GM18951 (cell line): ENCODE results near the gene NTM.

Experiments
- POLR2A ChIP-seq: IDR thresholded peaks from 4 replicates; pipeline ENCODE4 v1.6.1; 2011; ENCODE audit warnings: mild to moderate bottlenecking; ENCODE audit not compliant: insufficient read length, insufficient read depth; ENCODE audit errors: extremely low read depth
- in situ Hi-C: fragments of 300-500 bp; cut with MboI; formaldehyde crosslinking; loops from one replicate; pipeline ENCODE4 v1.12.0; 2022; ENCODE audit warnings: low sequenced_read_pairs, mixed read lengths, inconsistent platforms; ENCODE audit not compliant: unreplicated experiment

The NTM gene

DNA sequence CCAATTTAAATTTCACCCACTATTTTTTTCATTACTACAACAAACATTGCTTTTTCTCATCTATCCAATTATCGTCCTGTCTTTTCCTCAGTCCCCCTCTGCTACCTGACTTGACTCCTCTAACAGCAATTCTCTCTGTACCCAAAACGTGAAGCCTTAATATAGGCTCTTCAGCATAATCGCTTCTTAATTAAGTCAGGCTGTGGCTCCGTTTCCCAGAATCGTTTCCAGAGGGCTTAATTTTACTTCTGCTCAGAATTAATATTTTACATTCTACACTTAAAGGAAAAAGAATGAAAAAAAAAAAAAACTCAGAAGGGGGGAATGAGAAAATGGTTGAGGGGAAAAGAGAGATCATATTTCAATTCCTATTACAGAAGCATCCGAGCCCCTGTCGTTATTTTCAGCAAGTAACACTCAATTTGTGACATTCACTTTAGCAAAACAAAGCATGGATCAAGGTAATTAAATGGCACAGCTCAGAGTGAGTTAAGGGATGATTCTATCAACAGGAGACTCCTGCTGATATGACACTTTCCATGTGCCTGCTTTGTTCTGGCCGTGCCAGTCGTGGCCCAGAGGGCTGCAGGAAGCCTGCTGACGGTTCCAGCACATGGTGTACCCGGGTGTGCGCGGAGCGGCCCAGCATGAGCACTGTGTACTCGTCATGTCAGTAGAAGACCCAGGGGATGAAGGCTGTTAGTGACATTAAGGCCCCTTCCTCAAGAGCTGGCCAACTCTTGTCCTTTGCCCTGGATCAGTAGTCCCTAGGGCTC is 272.5 kb downstream of the NTM start:
- TF ChIP-seq POLR2A: no peak
- in situ Hi-C loops: no loop called here

GRCh38 chr11:131644204-131644795 is 273.9 kb downstream of the NTM start:
- in situ Hi-C loops: no loop called here
- no peak for TF ChIP-seq POLR2A

GRCh38 chr11:131645237-131645636 is 274.8 kb downstream of the NTM start:
- in situ Hi-C loops: no loop called here
- TF ChIP-seq POLR2A: no peak

DNA sequence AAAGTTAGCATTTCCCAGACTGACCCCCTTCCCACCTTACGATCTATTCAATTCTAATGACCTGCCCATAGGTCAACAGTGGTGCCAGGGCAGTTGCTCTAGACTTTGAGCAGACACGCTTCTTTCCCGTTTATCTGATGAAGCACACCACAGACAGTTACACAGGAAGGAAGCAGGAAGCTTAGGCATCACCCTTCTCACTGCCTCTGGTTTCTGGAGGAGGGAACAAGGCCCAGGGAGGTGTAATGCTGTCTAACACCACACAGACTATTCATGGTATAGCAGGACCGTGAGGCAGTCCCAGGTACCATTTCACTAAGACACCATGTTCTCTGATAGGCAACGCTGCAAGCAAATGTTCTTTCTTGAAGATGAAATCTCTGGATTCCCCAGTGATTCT is 279.4 kb downstream of the NTM start:
- in situ Hi-C loops: loop anchor here (25.0 kb wide), 1 partner anchor 588 kb away; no protein-coding TSS in a partner anchor

DNA sequence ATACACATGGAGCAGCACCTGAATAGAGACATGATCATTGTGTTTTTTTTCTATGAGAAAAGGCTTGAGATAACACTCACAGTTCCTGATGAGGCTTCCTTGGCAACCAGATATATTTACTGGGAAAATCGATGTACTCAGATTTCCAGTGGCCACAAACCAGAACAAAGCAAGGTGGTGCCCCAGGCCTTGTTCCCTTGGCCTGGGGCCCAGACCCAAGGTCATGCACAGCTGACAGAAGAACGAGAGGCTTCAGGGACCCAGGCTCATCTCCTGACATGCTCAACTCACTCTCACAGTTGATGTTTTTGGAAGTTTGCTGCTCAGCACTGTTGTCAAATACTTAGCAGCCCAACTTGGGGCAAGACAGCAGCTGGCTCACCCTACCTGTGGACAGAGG is 281.8 kb downstream of the NTM start:
- in situ Hi-C loops: loop anchor here (25.0 kb wide), 1 partner anchor 590 kb away; no protein-coding TSS in a partner anchor
- no peak for TF ChIP-seq POLR2A

More for the DNA sequence above, 279.4 kb downstream of the NTM start:
- TF ChIP-seq POLR2A: no peak

DNA sequence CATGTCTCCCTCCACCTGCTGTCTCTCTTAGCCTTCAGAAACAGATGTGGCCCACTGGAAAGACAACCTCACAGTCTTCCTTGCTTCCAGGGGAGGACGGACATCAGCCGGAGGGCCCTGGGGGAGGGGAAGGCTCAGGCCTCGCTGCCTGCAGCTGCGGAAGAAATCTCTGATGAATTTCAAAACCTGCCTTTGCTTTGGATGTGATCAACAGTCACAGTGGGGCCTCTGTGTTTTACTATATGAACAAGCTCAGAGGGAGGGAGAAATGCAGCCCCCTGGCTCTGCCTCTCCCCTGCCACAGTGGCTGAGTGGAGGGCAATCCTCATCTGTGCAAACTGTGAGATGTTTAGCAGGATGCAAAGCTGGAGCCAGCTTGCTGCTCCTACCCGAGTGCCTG is 282.8 kb downstream of the NTM start:
- in situ Hi-C loops: loop anchor here (25.0 kb wide), 1 partner anchor 591 kb away; no protein-coding TSS in a partner anchor
- no peak for TF ChIP-seq POLR2A

- no peak for TF ChIP-seq POLR2A
- in situ Hi-C loops: loop anchor here (25.0 kb wide), 1 partner anchor 593 kb away; no protein-coding TSS in a partner anchor
Measured at GRCh38 chr11:131654849-131655248, 284.4 kb downstream of the NTM start.

DNA sequence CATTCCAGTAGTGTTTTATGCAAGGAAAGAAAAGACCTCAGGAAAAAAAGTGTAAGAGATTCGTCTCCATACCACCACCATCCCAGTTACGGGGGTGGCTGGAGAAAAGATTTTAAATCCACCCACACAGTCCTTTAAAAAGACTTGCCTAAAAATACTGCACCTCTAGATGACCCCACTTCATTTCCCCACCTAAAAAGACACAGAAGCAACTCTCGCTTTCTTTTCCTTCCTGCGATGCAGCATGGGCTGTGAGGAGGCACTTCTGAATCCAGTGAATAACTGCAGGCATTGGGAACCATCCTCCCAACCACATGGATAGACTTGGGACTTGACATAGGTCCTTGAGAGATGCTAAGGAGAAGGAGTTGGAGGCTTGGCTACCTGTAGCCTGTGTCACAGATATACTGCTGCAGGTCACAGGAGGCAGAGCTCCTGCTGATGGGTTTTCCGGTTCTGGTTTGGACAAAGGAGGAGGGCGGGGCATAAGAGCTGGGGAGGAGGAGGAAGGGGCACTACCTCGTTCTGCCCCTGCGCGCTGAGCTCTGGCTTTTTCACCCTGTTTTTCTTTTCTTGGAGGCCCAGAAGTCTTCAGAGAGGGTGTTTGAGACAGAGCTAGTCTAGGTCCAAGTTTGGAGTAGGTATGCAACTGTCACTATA is 285.9 kb downstream of the NTM start:
- in situ Hi-C loops: loop anchor here (25.0 kb wide), 1 partner anchor 594 kb away; no protein-coding TSS in a partner anchor
- TF ChIP-seq POLR2A: no peak

DNA sequence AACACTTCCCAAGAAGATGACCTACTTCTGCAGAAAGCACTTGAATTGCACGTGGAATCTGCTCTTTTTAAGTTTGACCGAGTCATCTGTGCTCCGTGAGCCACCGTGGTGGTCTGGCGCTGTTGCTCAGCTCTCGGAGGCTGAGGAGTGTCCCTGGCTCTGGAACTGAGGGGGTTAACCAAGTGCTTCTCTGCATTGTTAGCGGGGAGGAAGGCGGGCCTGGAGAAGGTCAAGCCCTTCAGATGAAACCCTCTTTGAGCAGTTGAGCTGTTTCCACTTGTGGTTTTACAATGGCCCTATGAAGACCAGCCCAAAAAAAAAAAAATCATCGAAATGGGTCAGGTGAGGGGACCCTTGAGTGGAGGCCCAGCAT is 286.4 kb downstream of the NTM start:
- in situ Hi-C loops: loop anchor here (25.0 kb wide), 1 partner anchor 595 kb away; no protein-coding TSS in a partner anchor

DNA sequence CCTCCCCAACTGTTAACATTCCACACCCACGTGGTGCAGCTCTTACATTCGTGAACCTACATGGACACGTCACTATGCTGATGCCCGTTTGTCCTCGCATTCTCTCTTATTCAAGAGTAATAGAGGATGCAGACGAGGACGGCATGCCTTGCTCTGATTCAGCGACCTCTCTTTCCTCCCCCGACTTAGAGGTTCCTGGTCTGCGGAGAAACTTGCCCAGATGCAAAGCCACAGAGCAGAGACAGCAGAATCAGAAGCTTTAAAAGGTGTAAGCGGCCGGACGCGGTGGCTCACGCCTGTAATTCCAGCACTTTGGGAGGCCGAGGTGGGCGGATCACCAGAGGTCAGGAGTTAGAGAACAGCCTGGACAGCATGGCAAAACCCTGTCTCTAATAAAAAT is 288.0 kb downstream of the NTM start:
- in situ Hi-C loops: loop anchor here (25.0 kb wide), 1 partner anchor 596 kb away; no protein-coding TSS in a partner anchor
- TF ChIP-seq POLR2A: no peak

More for the DNA sequence above, 286.4 kb downstream of the NTM start:
- TF ChIP-seq POLR2A: no peak

DNA sequence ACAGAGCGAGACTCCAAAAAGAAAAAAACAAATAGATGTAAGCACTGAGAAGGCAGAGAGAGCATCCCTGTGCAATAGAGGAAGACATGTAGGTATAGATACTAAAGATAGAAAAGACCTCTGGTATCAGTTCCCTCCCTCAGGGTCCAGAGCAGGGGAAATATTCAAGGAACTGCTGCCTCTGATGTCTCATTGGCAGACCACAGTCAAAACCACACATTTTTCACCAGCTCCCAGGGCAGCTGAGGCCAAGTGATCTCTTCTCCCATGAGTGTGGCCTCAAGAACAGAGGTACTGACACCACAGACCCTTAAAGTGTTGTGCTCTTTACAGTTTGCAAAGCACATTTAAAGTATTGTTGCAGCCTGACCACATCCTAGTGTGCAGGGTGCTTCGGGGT is 288.5 kb downstream of the NTM start:
- TF ChIP-seq POLR2A: no peak
- in situ Hi-C loops: loop anchor here (25.0 kb wide), 1 partner anchor 597 kb away; no protein-coding TSS in a partner anchor

DNA sequence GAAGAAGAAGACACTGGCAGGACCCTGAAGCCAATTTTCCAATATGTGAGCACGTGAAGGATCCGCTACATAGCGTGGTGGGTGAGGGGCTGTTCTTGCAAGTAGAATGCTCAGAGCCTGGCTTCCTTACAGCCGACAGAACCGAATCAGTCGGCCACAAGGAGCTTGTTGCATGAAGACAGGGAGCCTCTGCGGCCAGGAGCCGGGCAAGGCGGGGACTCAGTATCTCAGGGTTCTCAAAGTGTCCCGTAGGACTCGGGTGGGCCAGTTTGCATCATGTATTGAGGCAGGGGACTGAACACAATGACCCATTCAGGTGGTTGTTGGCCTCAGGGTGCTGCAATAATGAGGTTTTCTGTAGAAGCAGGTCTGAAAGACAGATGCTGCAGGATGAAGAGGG is 289.5 kb downstream of the NTM start:
- TF ChIP-seq POLR2A: no peak
- in situ Hi-C loops: loop anchor here (25.0 kb wide), 1 partner anchor 598 kb away; no protein-coding TSS in a partner anchor

DNA sequence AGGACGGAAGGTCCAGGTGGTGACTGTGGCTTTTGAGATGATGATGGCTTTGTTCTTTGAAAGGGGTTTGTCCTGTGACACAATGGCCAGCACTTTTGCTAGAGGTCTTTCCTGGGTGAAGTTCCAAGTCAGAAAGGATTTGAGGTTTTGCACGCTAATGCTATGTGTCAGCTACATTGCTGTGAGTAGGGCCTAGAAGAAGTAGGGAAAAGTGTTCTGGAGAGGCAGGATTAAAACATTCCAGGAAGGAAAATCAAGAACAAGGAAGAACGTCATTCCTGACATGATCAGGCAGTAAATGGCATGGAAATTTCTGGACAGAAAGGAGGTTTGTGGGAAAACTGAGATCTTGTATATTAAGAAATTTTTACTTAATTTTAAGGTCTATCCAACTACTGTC is 290.7 kb downstream of the NTM start:
- no peak for TF ChIP-seq POLR2A
- in situ Hi-C loops: loop anchor here (25.0 kb wide), 1 partner anchor 599 kb away; no protein-coding TSS in a partner anchor

- in situ Hi-C loops: loop anchor here (25.0 kb wide), 1 partner anchor 600 kb away; no protein-coding TSS in a partner anchor
- no peak for TF ChIP-seq POLR2A
Measured at GRCh38 chr11:131662317-131662972, 292.0 kb downstream of the NTM start.
